Osteoblast (primary cell): Measurements from ENCODE around the gene ITGB1. TPM values are rescaled to one million over a fixed set of nuclear protein-coding genes. Genes with fewer than 3 reads are reported as not detected.

Experiments used
- DNase-seq: peaks from one replicate; pipeline ENCODE4 v3.0.0; 2011; ENCODE audit warnings: low spot score, mixed read lengths; ENCODE audit not compliant: insufficient read length; ENCODE audit errors: missing footprints
- H2AFZ ChIP-seq: 2 replicates; pipeline ENCODE4 v1.6.0; 2011; ENCODE audit warnings: mild to moderate bottlenecking, low read length
- H3K27ac ChIP-seq: 2 replicates; pipeline ENCODE4 v1.5.1; 2011; ENCODE audit warnings: mild to moderate bottlenecking, low read depth, low read length, moderate library complexity
- H3K27me3 ChIP-seq: 2 replicates; pipeline ENCODE4 v1.6.0; 2012; ENCODE audit warnings: mild to moderate bottlenecking, control low read depth, inconsistent platforms, low read length, moderate library complexity; ENCODE audit not compliant: insufficient read depth
- H3K36me3 ChIP-seq: 2 replicates; pipeline ENCODE4 v1.5.1; 2011; ENCODE audit warnings: mild to moderate bottlenecking, low read length, control low read depth, moderate library complexity; ENCODE audit not compliant: insufficient read depth
- H3K4me1 ChIP-seq: 2 replicates; pipeline ENCODE4 v1.5.1; 2011; ENCODE audit warnings: mild to moderate bottlenecking, low read length, control low read depth, moderate library complexity; ENCODE audit not compliant: insufficient read depth
- H3K4me2 ChIP-seq: 2 replicates; pipeline ENCODE4 v1.6.0; 2011; ENCODE audit warnings: mild to moderate bottlenecking, low read length; ENCODE audit not compliant: insufficient read depth
- H3K4me3 ChIP-seq: fragments of 200-600 bp; sonication (generic); 3 replicates; pipeline ENCODE4 v1.5.1; 2012; ENCODE audit warnings: mild to moderate bottlenecking, low read length, inconsistent platforms; ENCODE audit not compliant: insufficient read depth
- H3K79me2 ChIP-seq: 2 replicates; pipeline ENCODE4 v1.6.0; 2012; ENCODE audit warnings: mild to moderate bottlenecking, low read length, control low read depth, inconsistent platforms; ENCODE audit not compliant: insufficient read depth
- H3K9me3 ChIP-seq: 2 replicates; pipeline ENCODE4 v1.5.1; 2011; ENCODE audit warnings: low read depth, low read length, control low read depth
- H4K20me1 ChIP-seq: 2 replicates; pipeline ENCODE4 v1.6.0; 2012; ENCODE audit warnings: mild to moderate bottlenecking, low read length, control low read depth; ENCODE audit not compliant: insufficient read depth
- CTCF ChIP-seq: IDR thresholded peaks from 2 replicates; pipeline ENCODE4 v1.5.1; 2011; ENCODE audit warnings: mild to moderate bottlenecking, low read depth, low read length, moderate library complexity; ENCODE audit errors: extremely low read depth
- total RNA-seq: library from RNA; depleted of rRNA; stranded (reverse); fragments of >200 nt; gene quantifications from 2 replicates; pipeline ENCODE4 v1.2.3, GENCODE V29; 2012

The ITGB1 gene
- total RNA-seq, 1 donor = 1,742 TPM

GRCh38 chr10:32972460-32972859 lies 14.4 kb upstream of the ITGB1 start:
- H3K36me3 ChIP-seq = no peaks in the 10 kb centered on the region
- no peak for TF ChIP-seq CTCF
- no peaks in the 10 kb centered on the region for H4K20me1 ChIP-seq
- no peaks in the 10 kb centered on the region for H3K27me3 ChIP-seq
- DNase-seq = no peak
- H3K27ac ChIP-seq = no peak overlapping the region
- no peaks in the 10 kb centered on the region for H3K4me1 ChIP-seq
- no peaks in the 10 kb centered on the region for H3K79me2 ChIP-seq
- H3K4me2 ChIP-seq = no peak overlapping the region
- peak overlapping the region; percentile 2 for H2AFZ ChIP-seq
- no peak overlapping the region for H3K4me3 ChIP-seq
- no peaks in the 10 kb centered on the region for H3K9me3 ChIP-seq

GRCh38 chr10:32971536-32972091 lies 13.6 kb upstream of the ITGB1 start:
- Histone ChIP-seq H4K20me1 (no peaks in the 10 kb centered on the region), H3K4me2 (no peak overlapping the region), H3K27ac (no peak overlapping the region), H3K4me1 (no peaks in the 10 kb centered on the region), H3K9me3 (no peaks in the 10 kb centered on the region), H3K4me3 (no peak overlapping the region), H3K79me2 (no peaks in the 10 kb centered on the region), H2AFZ (peak overlapping the region; percentile 2), H3K36me3 (no peaks in the 10 kb centered on the region), H3K27me3 (no peaks in the 10 kb centered on the region)
- DNase-seq = no peak
- no peak for TF ChIP-seq CTCF

GRCh38 chr10:32970910-32971309 lies 12.9 kb upstream of the ITGB1 start:
- Histone ChIP-seq H3K9me3 (no peaks in the 10 kb centered on the region), H4K20me1 (no peaks in the 10 kb centered on the region), H3K4me2 (no peak overlapping the region), H3K4me3 (no peak overlapping the region), H3K79me2 (no peaks in the 10 kb centered on the region), H3K27ac (no peak overlapping the region), H3K27me3 (no peaks in the 10 kb centered on the region), H3K4me1 (no peaks in the 10 kb centered on the region), H2AFZ (no peak overlapping the region), H3K36me3 (no peaks in the 10 kb centered on the region)
- no peak for DNase-seq
- no peak for TF ChIP-seq CTCF

- no peak for TF ChIP-seq CTCF
- H2AFZ ChIP-seq = no peak overlapping the region
- DNase-seq = no peak
- H4K20me1 ChIP-seq = no peaks in the 10 kb centered on the region
- no peak overlapping the region for H3K4me3 ChIP-seq
- H3K27me3 ChIP-seq = no peaks in the 10 kb centered on the region
- peaks cover 20% of the 10 kb centered on the region for H3K79me2 ChIP-seq
- H3K9me3 ChIP-seq = no peaks in the 10 kb centered on the region
- H3K27ac ChIP-seq = peak overlapping the region; percentile 85
- H3K4me2 ChIP-seq = no peak overlapping the region
- H3K4me1 ChIP-seq = peaks cover 46% of the 10 kb centered on the region
- H3K36me3 ChIP-seq = no peaks in the 10 kb centered on the region
These were observed 6.2 kb upstream of the ITGB1 start for GRCh38 chr10:32964270-32964669.
